H1 (cell line): ENCODE results near the gene POLR2L. TPM values are rescaled to one million over a fixed set of nuclear protein-coding genes. Genes with fewer than 3 reads are reported as not detected.

Source experiments
- CTCF ChIA-PET: fragments of 300-600 bp; sonication (Branson Sonifier 250); formaldehyde crosslinking; loops from one replicate; lab custom pipeline; 2021; ENCODE audit not compliant: partially characterized antibody; lab: Charles Lee
- POLR2A ChIA-PET: fragments of 300-600 bp; sonication (Branson Sonifier 250); formaldehyde crosslinking; loops from one replicate; lab custom pipeline; 2021; ENCODE audit warnings: inconsistent platforms; ENCODE audit not compliant: partially characterized antibody; lab: Charles Lee
- DNase-seq, 2 experiments: peaks; one replicate each; pipeline versions ENCODE4 v3.0.0 to v3.0.0-alpha.2; 2010 to 2022; ENCODE audit warnings: low spot score in 2 of 2, low read depth in 1 of 2, mixed read lengths in 1 of 2
- FAIRE-seq: peaks from 2 replicates; lab custom pipeline; 2011; peaks lifted over from hg19 to GRCh38; lab: Jason Lieb, UNC
- H2AFZ ChIP-seq: 2 replicates; pipeline ENCODE4 v1.8.1; 2012; ENCODE audit warnings: low read length, inconsistent platforms
- H2AK5ac ChIP-seq: 2 replicates; pipeline ENCODE4 v1.6.1; 2013; ENCODE audit warnings: low read depth, low read length
- H2BK120ac ChIP-seq: replicated peaks from 2 replicates; pipeline ENCODE3; 2013; ENCODE audit warnings: low read depth, low read length, inconsistent platforms
- H2BK12ac ChIP-seq: 2 replicates; pipeline ENCODE4 v1.6.1; 2013; ENCODE audit warnings: low read depth, low read length
- H2BK15ac ChIP-seq: 2 replicates; pipeline ENCODE4 v1.6.1; 2013; ENCODE audit warnings: low read length
- H2BK20ac ChIP-seq: 2 replicates; pipeline ENCODE4 v1.6.1; 2013; ENCODE audit warnings: low read length
- H2BK5ac ChIP-seq: 2 replicates; pipeline ENCODE4 v1.6.1; 2013; ENCODE audit warnings: low read depth, low read length
- H3K14ac ChIP-seq: 2 replicates; pipeline ENCODE4 v1.6.1; 2013; ENCODE audit warnings: inconsistent platforms; ENCODE audit not compliant: insufficient read length
- H3K18ac ChIP-seq: 2 replicates; pipeline ENCODE4 v1.6.1; 2013; ENCODE audit warnings: low read length; ENCODE audit errors: extremely low read depth
- H3K23ac ChIP-seq: 2 replicates; pipeline ENCODE4 v1.6.1; 2013; ENCODE audit warnings: inconsistent platforms; ENCODE audit not compliant: insufficient read length
- H3K23me2 ChIP-seq: 2 replicates; pipeline ENCODE4 v1.6.1; 2013; ENCODE audit warnings: low read depth, low read length
- H3K27ac ChIP-seq: 2 replicates; pipeline ENCODE4 v1.6.1; 2011; ENCODE audit warnings: low read depth, low read length, inconsistent platforms
- H3K27me3 ChIP-seq, 4 experiments: replicated peaks in 1 of 4; 1 replicate in 1 of 4; 2 replicates in 3 of 4; pipeline versions ENCODE4 v1.6.1 to v1.8.1; 2011 to 2013; ENCODE audit warnings: low read length in 3 of 4, mild to moderate bottlenecking in 3 of 4, inconsistent platforms in 2 of 4, mixed read lengths in 2 of 4, moderate library complexity in 1 of 4; ENCODE audit not compliant: control insufficient read depth in 3 of 4, insufficient read depth in 3 of 4; ENCODE audit errors: extremely low read depth in 1 of 4
- H3K36me3 ChIP-seq, 4 experiments: 2 replicates each; pipeline versions ENCODE4 v1.6.1 to v1.8.1; 2011 to 2013; ENCODE audit warnings: mild to moderate bottlenecking in 4 of 4, low read length in 3 of 4, moderate library complexity in 2 of 4, control low read depth in 1 of 4, inconsistent platforms in 1 of 4; ENCODE audit not compliant: insufficient read depth in 4 of 4, control insufficient read depth in 2 of 4
- H3K4ac ChIP-seq: replicated peaks from 2 replicates; pipeline ENCODE3; 2013; ENCODE audit warnings: low read length, low read depth, mixed read lengths, inconsistent platforms; ENCODE audit not compliant: insufficient read length
- H3K4me1 ChIP-seq, 4 experiments: replicated peaks in 1 of 4; 1 replicate in 1 of 4; 2 replicates in 3 of 4; pipeline versions ENCODE4 v1.6.1 to v1.8.1; 2011 to 2013; ENCODE audit warnings: low read length in 3 of 4, inconsistent platforms in 2 of 4, mixed read lengths in 1 of 4; ENCODE audit not compliant: insufficient read depth in 4 of 4, control insufficient read depth in 3 of 4
- H3K4me2 ChIP-seq, 2 experiments: 2 replicates each; pipeline versions ENCODE4 v1.6.1 to v1.8.1; 2011 to 2013; ENCODE audit warnings: low read depth in 2 of 2, low read length in 2 of 2, control low read depth in 1 of 2, inconsistent platforms in 1 of 2, mild to moderate bottlenecking in 1 of 2; ENCODE audit not compliant: insufficient read depth in 1 of 2
- H3K4me3 ChIP-seq, 4 experiments: fragments of 200-600, 300-600 bp in 1 of 4; sonication (generic), shearing (Covaris generic), sonication (Bioruptor Twin) in 1 of 4; 2 replicates each; pipeline versions ENCODE4 v1.5.1 to v1.8.1; 2011 to 2016; ENCODE audit warnings: low read length in 4 of 4, low read depth in 3 of 4, control low read depth in 2 of 4, inconsistent platforms in 2 of 4, mild to moderate bottlenecking in 2 of 4, mixed read lengths in 1 of 4, moderate library complexity in 1 of 4; ENCODE audit not compliant: insufficient read depth in 2 of 4; ENCODE audit errors: extremely low read depth in 1 of 4
- H3K56ac ChIP-seq: replicated peaks from 2 replicates; pipeline ENCODE3; 2013; ENCODE audit warnings: low read depth, mild to moderate bottlenecking, mixed read lengths, low read length, inconsistent platforms; ENCODE audit not compliant: insufficient read length
- H3K79me1 ChIP-seq: 2 replicates; pipeline ENCODE4 v1.6.1; 2013; ENCODE audit warnings: low read depth, low read length, control low read depth
- H3K79me2 ChIP-seq, 2 experiments: 2 replicates each; pipeline versions ENCODE4 v1.6.1 to v1.8.1; 2012 to 2013; ENCODE audit warnings: low read length in 2 of 2, mild to moderate bottlenecking in 2 of 2, inconsistent platforms in 1 of 2; ENCODE audit not compliant: insufficient read depth in 2 of 2, control insufficient read depth in 1 of 2
- H3K9ac ChIP-seq, 4 experiments: replicated peaks in 1 of 4; 1 replicate in 1 of 4; 2 replicates in 3 of 4; pipeline versions ENCODE4 v1.6.1 to v1.8.1; 2011 to 2013; ENCODE audit warnings: low read depth in 3 of 4, low read length in 3 of 4, control low read depth in 2 of 4, mild to moderate bottlenecking in 2 of 4, moderate library complexity in 2 of 4, inconsistent platforms in 1 of 4; ENCODE audit errors: extremely low read depth in 1 of 4
- H3K9me3 ChIP-seq, 2 experiments: 2 replicates each; pipeline versions ENCODE4 v1.6.1 to v1.8.1; 2012 to 2013; ENCODE audit warnings: mild to moderate bottlenecking in 2 of 2, moderate library complexity in 2 of 2, control low read depth in 1 of 2, inconsistent platforms in 1 of 2, low read depth in 1 of 2, low read length in 1 of 2, mixed read lengths in 1 of 2; ENCODE audit not compliant: insufficient read depth in 2 of 2
- H4K20me1 ChIP-seq, 2 experiments: replicated peaks in 1 of 2; 2 replicates each; pipeline versions ENCODE3 to v1.8.1; 2011 to 2013; ENCODE audit warnings: inconsistent platforms in 2 of 2, low read length in 2 of 2, mild to moderate bottlenecking in 1 of 2; ENCODE audit not compliant: insufficient read depth in 2 of 2, control insufficient read depth in 1 of 2
- H4K5ac ChIP-seq: 2 replicates; pipeline ENCODE4 v1.6.1; 2013; ENCODE audit warnings: low read length, low read depth, mixed read lengths, inconsistent platforms; ENCODE audit not compliant: insufficient read length
- H4K8ac ChIP-seq: 2 replicates; pipeline ENCODE4 v1.8.0; 2013; ENCODE audit warnings: mild to moderate bottlenecking, moderate library complexity, low read length, inconsistent platforms; ENCODE audit not compliant: insufficient read depth; ENCODE audit errors: extremely low read depth
- H4K91ac ChIP-seq: replicated peaks from 2 replicates; pipeline ENCODE3; 2013; ENCODE audit warnings: low read length, mixed read lengths, inconsistent platforms; ENCODE audit not compliant: insufficient read length
- ASH2L ChIP-seq: fragments of 200-600, 300-600 bp; sonication (generic); IDR thresholded peaks from one replicate; pipeline ENCODE4 v1.7.1; 2017; ENCODE audit warnings: low read length
- BACH1 ChIP-seq: IDR thresholded peaks from 2 replicates; pipeline ENCODE4 v1.6.1; 2012; ENCODE audit warnings: low read length, improper control_type of control experiment
- BCL11A ChIP-seq, 2 experiments: IDR thresholded peaks; one replicate each; pipeline ENCODE4 v1.6.1; 2011; ENCODE audit warnings: low read depth in 2 of 2, low read length in 2 of 2, mild to moderate bottlenecking in 2 of 2
- WGBS, 2 experiments: shearing (Covaris generic) in 1 of 2; methylation state at CpG; one replicate each; pipeline versions ENCODE4 v1.1.6 to v1.1.7; 2013 to 2015; ENCODE audit warnings: low lambda C conversion rate in 2 of 2, mixed read lengths in 2 of 2, inconsistent platforms in 1 of 2, low coverage in 1 of 2, missing lambda C conversion rate in 1 of 2; ENCODE audit not compliant: insufficient replicate concordance in 2 of 2, insufficient coverage in 1 of 2, insufficient read length in 1 of 2; ENCODE audit errors: extremely low coverage in 1 of 2, missing lambda C conversion rate in 1 of 2; 5-methylcytosine and 5-hydroxymethylcytosine counted together
- polyA plus RNA-seq, 7 experiments: library from polyadenylated mRNA; depleted of rRNA in 3 of 7; stranded (reverse) in 5 of 7; unstranded in 2 of 7; fragments of >200 nt in 5 of 7; fragments of 200-250 nt in 2 of 7; gene quantifications; 1 replicate in 5 of 7; 2 replicates in 1 of 7; 4 replicates in 1 of 7; pipeline versions ENCODE4 v1.2.1 to v1.2.3, GENCODE V29; 2011 to 2013; ENCODE audit warnings: missing spikeins in 2 of 7, mixed read lengths in 2 of 7
- total RNA-seq: library from RNA; stranded (reverse); fragmentation: NEBNext Ultra II Directional; extraction: Animal tissue kit (Norgen Biotek cat#: 25700); gene quantifications from 2 replicates; pipeline ENCODE4 v1.2.1, GENCODE V29; 2021

Gene POLR2L
- total and polyA plus RNA-seq, 2 of the 8 experiments (the other 6 are each of a cell fraction or from before 2014, with no cell fraction given) = 140 to 151 TPM

GRCh38 chr11:792535-792821 lies 49.9 kb downstream of the POLR2L start:
- Histone ChIP-seq H3K23ac (no peak overlapping the region), H4K20me1 (peaks cover 2 to 13% of the 10 kb centered on the region in 2 experiments), H3K56ac (no peak overlapping the region), H3K14ac (no peak overlapping the region), H3K23me2 (peaks cover 7% of the 10 kb centered on the region), H4K91ac (no peak overlapping the region), H2BK20ac (no peak overlapping the region), H2AK5ac (no peak overlapping the region), H3K27me3 (no peaks in the 10 kb centered on the region), H4K5ac (no peak overlapping the region), H4K8ac (no peak overlapping the region), H3K36me3 (peaks cover 0 to 12% (median 0%) of the 10 kb centered on the region in 4 experiments; a peak in 3 of 8 replicates), H3K4me2 (no peak overlapping the region), H3K27ac (no peak overlapping the region), H3K9me3 (no peaks in the 10 kb centered on the region), H2BK15ac (no peak overlapping the region), H2AFZ (no peak overlapping the region), H3K79me1 (peaks cover 7% of the 10 kb centered on the region; the same call in 1 of the 2 replicates), H3K9ac (no peak overlapping the region), H3K18ac (no peak overlapping the region), H3K4me1 (peaks cover 4 to 37% (median 25%) of the 10 kb centered on the region in 4 experiments), H2BK120ac (no peak overlapping the region), H3K4ac (no peak overlapping the region), H3K4me3 (no peak overlapping the region), H2BK5ac (no peak overlapping the region), H2BK12ac (no peak overlapping the region), H3K79me2 (peaks cover 0 to 5% of the 10 kb centered on the region in 2 experiments; a peak in 1 of 4 replicates)
- POLR2A ChIA-PET = interaction anchor here (0.7 to 53.0 kb wide), 4 partner anchors 9 to 43 kb away, joined by 3 to 1917 read pairs (median 23); partner anchors contain the start of genes CD151, CRACR2B, GATD1 and PNPLA2
- FAIRE-seq (no peak), DNase-seq (no peak)
- 94% methylated on average over 9 of the region's 15 CpGs; no CpG with 5 or more reads in 1 of the 2 experiments for WGBS, 2 experiments
- CTCF ChIA-PET = interaction anchor here (1.0 to 2.2 kb wide), 2 partner anchors 9 to 19 kb away, joined by 3 to 10 read pairs; no protein-coding TSS in a partner anchor
- TF ChIP-seq BACH1 (no peak), ASH2L (no peak), BCL11A (IDR thresholded peaks at IDR 0.05; ENCODE audit: low read depth in 2 of 2, low read length in 2 of 2) (no peak)
